Keratinocyte (primary cell): ENCODE results near the gene RBMS3. TPM values are rescaled to one million over a fixed set of nuclear protein-coding genes. Genes with fewer than 3 reads are reported as not detected.

Source experiments
- DNase-seq: peaks from one replicate; pipeline ENCODE4 v3.0.0-alpha.2; 2011; ENCODE audit warnings: low read depth, missing footprints, low spot score
- FAIRE-seq: peaks from 2 replicates; lab custom pipeline; 2011; peaks lifted over from hg19 to GRCh38; lab: Jason Lieb, UNC
- H2AFZ ChIP-seq: 2 replicates; pipeline ENCODE4 v1.6.0; 2012; ENCODE audit warnings: low read length, control low read depth, inconsistent platforms; ENCODE audit not compliant: control insufficient read depth
- H3K27ac ChIP-seq: 2 replicates; pipeline ENCODE4 v1.5.1; 2011; ENCODE audit warnings: low read length; ENCODE audit not compliant: control insufficient read depth, insufficient read depth
- H3K27me3 ChIP-seq: 3 replicates; pipeline ENCODE4 v1.6.0; 2011; ENCODE audit warnings: low read length; ENCODE audit not compliant: control insufficient read depth, insufficient read depth; ENCODE audit errors: extremely low read depth
- H3K36me3 ChIP-seq, 2 experiments: 2 replicates in 1 of 2; 3 replicates in 1 of 2; pipeline ENCODE4 v1.5.1; 2011; ENCODE audit warnings: low read length in 2 of 2, mild to moderate bottlenecking in 1 of 2; ENCODE audit not compliant: control insufficient read depth in 2 of 2, insufficient read depth in 2 of 2; ENCODE audit errors: extremely low read depth in 1 of 2
- H3K4me1 ChIP-seq: 3 replicates; pipeline ENCODE4 v1.5.1; 2011; ENCODE audit warnings: low read length; ENCODE audit not compliant: control insufficient read depth, insufficient read depth; ENCODE audit errors: extremely low read depth
- H3K4me2 ChIP-seq: 3 replicates; pipeline ENCODE4 v1.6.0; 2011; ENCODE audit warnings: low read depth, low read length; ENCODE audit not compliant: control insufficient read depth, insufficient read depth; ENCODE audit errors: extremely low read depth
- H3K4me3 ChIP-seq, 3 experiments: fragments of 200-600 bp in 1 of 3; sonication (generic) in 1 of 3; 2 replicates in 2 of 3; 3 replicates in 1 of 3; pipeline ENCODE4 v1.5.1; 2011 to 2016; ENCODE audit warnings: low read length in 3 of 3, mild to moderate bottlenecking in 3 of 3, control low read depth in 2 of 3, inconsistent platforms in 1 of 3, low read depth in 1 of 3, mixed read lengths in 1 of 3, mixed run types in 1 of 3, moderate library complexity in 1 of 3; ENCODE audit not compliant: control insufficient read depth in 2 of 3, insufficient read depth in 2 of 3; ENCODE audit errors: extremely low read depth in 1 of 3
- H3K79me2 ChIP-seq: 2 replicates; pipeline ENCODE4 v1.6.0; 2012; ENCODE audit warnings: low read length; ENCODE audit not compliant: control insufficient read depth, insufficient read depth
- H3K9ac ChIP-seq: 3 replicates; pipeline ENCODE4 v1.6.0; 2011; ENCODE audit warnings: low read length; ENCODE audit not compliant: control insufficient read depth, insufficient read depth; ENCODE audit errors: extremely low read depth
- H3K9me1 ChIP-seq: 3 replicates; pipeline ENCODE4 v1.6.0; 2011; ENCODE audit warnings: low read length; ENCODE audit not compliant: control insufficient read depth, insufficient read depth; ENCODE audit errors: extremely low read depth
- H3K9me3 ChIP-seq: 2 replicates; pipeline ENCODE4 v1.5.1; 2012; ENCODE audit warnings: low read depth, low read length; ENCODE audit not compliant: control insufficient read depth
- H4K20me1 ChIP-seq: 3 replicates; pipeline ENCODE4 v1.6.0; 2011; ENCODE audit warnings: low read length; ENCODE audit not compliant: control insufficient read depth, insufficient read depth; ENCODE audit errors: extremely low read depth
- CTCF ChIP-seq, 3 experiments: IDR thresholded peaks in 1 of 3; conservative IDR thresholded peaks in 1 of 3; optimal IDR thresholded peaks in 1 of 3; 2 replicates in 2 of 3; 3 replicates in 1 of 3; pipeline versions ENCODE3 to v1.5.1; 2011; ENCODE audit warnings: low read length in 3 of 3, mild to moderate bottlenecking in 3 of 3, moderate library complexity in 2 of 3, control low read depth in 1 of 3, inconsistent platforms in 1 of 3; ENCODE audit not compliant: insufficient read depth in 2 of 3; ENCODE audit errors: extremely low read depth in 1 of 3
- EZH2 ChIP-seq: IDR thresholded peaks from one replicate; pipeline ENCODE4 v1.6.1; 2012; ENCODE audit warnings: inconsistent platforms, mild to moderate bottlenecking, low read length, moderate library complexity
- dilution Hi-C: fragments of 300-500 bp; cut with MboI; formaldehyde crosslinking; loops from one replicate; pipeline ENCODE4 v1.7.0; 2020; ENCODE audit warnings: low sequenced_read_pairs; ENCODE audit not compliant: extremely low pct_ligation_motif_present
- polyA plus RNA-seq, 5 experiments: library from polyadenylated mRNA; depleted of rRNA in 3 of 5; stranded (reverse) in 3 of 5; stranded (forward) in 1 of 5; unstranded in 1 of 5; fragments of >200 nt; gene quantifications; 1 replicate in 1 of 5; 2 replicates in 3 of 5; 3 replicates in 1 of 5; pipeline versions ENCODE4 v1.2.1 to v1.2.3, GENCODE V29; 2011 to 2012; ENCODE audit warnings: missing spikeins in 2 of 5, low read depth in 1 of 5, low replicate concordance in 1 of 5

The RBMS3 gene
- polyA plus RNA-seq, 1 donor (not counting 4 experiments of a cell fraction or from before 2014, with no cell fraction given), result 2.3 TPM

GRCh38 chr3:29644956-29645636, 364.2 kb downstream of the RBMS3 start:
- Histone ChIP-seq H3K4me3 (no peak overlapping the region), H3K79me2 (no peaks in the 10 kb centered on the region), H3K4me1 (no peaks in the 10 kb centered on the region), H3K36me3 (no peaks in the 10 kb centered on the region), H2AFZ (no peak overlapping the region), H3K4me2 (no peak overlapping the region), H4K20me1 (no peaks in the 10 kb centered on the region), H3K9me1 (no peaks in the 10 kb centered on the region), H3K9me3 (no peaks in the 10 kb centered on the region), H3K27me3 (no peaks in the 10 kb centered on the region), H3K9ac (no peak overlapping the region), H3K27ac (no peak overlapping the region)
- FAIRE-seq, result no peak
- DNase-seq, result no peak
- dilution Hi-C loops, result no loop called here
- TF ChIP-seq CTCF (optimal IDR thresholded peaks at IDR 0.05 in 1 of 3, IDR thresholded peaks at IDR 0.05 in 1 of 3, conservative IDR thresholded peaks at IDR 0.05 in 1 of 3; ENCODE audit: extremely low read depth in 1 of 3, insufficient read depth in 2 of 3, low read length in 3 of 3) (no peak), EZH2 (no peak)

- Histone ChIP-seq H3K9ac (no peak overlapping the region), H3K36me3 (no peaks in the 10 kb centered on the region), H3K9me3 (no peaks in the 10 kb centered on the region), H3K79me2 (no peaks in the 10 kb centered on the region), H4K20me1 (no peaks in the 10 kb centered on the region), H3K27ac (no peak overlapping the region), H2AFZ (no peak overlapping the region), H3K4me2 (no peak overlapping the region), H3K27me3 (no peaks in the 10 kb centered on the region), H3K4me3 (no peak overlapping the region), H3K9me1 (no peaks in the 10 kb centered on the region), H3K4me1 (no peaks in the 10 kb centered on the region)
- TF ChIP-seq EZH2 (no peak), CTCF (optimal IDR thresholded peaks at IDR 0.05 in 1 of 3, IDR thresholded peaks at IDR 0.05 in 1 of 3, conservative IDR thresholded peaks at IDR 0.05 in 1 of 3; ENCODE audit: extremely low read depth in 1 of 3, insufficient read depth in 2 of 3, low read length in 3 of 3) (no peak)
- dilution Hi-C loops, result no loop called here
- FAIRE-seq (no peak), DNase-seq (no peak)
These were observed 365.2 kb downstream of the RBMS3 start for GRCh38 chr3:29646043-29646442.
